LNCaP clone FGC (cell line): ENCODE data around the gene DNAJC4.
A peak's percentile ranks its signal among the peaks of the same experiment; 100 is the strongest.

Experiments
- DNase-seq: peaks from one replicate; pipeline ENCODE4 v3.0.0-alpha.2; 2011; ENCODE audit warnings: low read depth
- H3K4me3 ChIP-seq: 2 replicates; pipeline ENCODE4 v1.5.1; 2011; ENCODE audit warnings: mild to moderate bottlenecking, low read depth, low read length, control low read depth
- CTCF ChIP-seq: IDR thresholded peaks from 2 replicates; pipeline ENCODE4 v1.5.1; 2012; ENCODE audit warnings: mild to moderate bottlenecking; ENCODE audit not compliant: control insufficient read depth, insufficient read depth; ENCODE audit errors: extremely low read depth

DNAJC4 gene

GRCh38 chr11:64224891-64225607 lies 5.3 kb upstream of the DNAJC4 start:
- TF ChIP-seq CTCF = no peak
- DNase-seq = no peak
- peak overlapping the region; percentile 87 for H3K4me3 ChIP-seq

- no peak for DNase-seq
- peak; percentile 32; the same call in 1 of the 2 replicates for TF ChIP-seq CTCF
- H3K4me3 ChIP-seq = peak within 1 kb of the TSS; percentile 87
Observed at GRCh38 chr11:64225608-64226506, 4.5 kb upstream of the DNAJC4 start, which contains the start of the genes NUDT22 and TRPT1. TSS of gene NUDT22 (plus strand) at chr11:64226274. CDS start at chr11:64226653, 379 bp downstream. TSS of gene TRPT1 (minus strand) at chr11:64226186. CDS start at chr11:64225860, 326 bp downstream.

- DNase-seq = no peak
- TF ChIP-seq CTCF = no peak
- H3K4me3 ChIP-seq = peak overlapping the region; percentile 87
Observed at GRCh38 chr11:64226507-64227051, 3.8 kb upstream of the DNAJC4 start.

- DNase-seq = no peak
- no peak for TF ChIP-seq CTCF
- peak overlapping the region; percentile 87 for H3K4me3 ChIP-seq
Observed at GRCh38 chr11:64227405-64227956, 2.9 kb upstream of the DNAJC4 start.

GRCh38 chr11:64229090-64229743 lies 1.1 kb upstream of the DNAJC4 start:
- DNase-seq = no peak
- no peak for TF ChIP-seq CTCF
- no peak overlapping the region for H3K4me3 ChIP-seq

GRCh38 chr11:64229744-64230170 lies 591 bp upstream of the DNAJC4 start:
- no peak for DNase-seq
- H3K4me3 ChIP-seq = peak overlapping the region; percentile 69
- TF ChIP-seq CTCF = no peak
